PC-9 (cell line): ENCODE results near the gene RPEL1.

ENCODE experiments used
- CTCF ChIP-seq: fragments of 200-600 bp; sonication (generic); conservative IDR thresholded peaks from 2 replicates; pipeline ENCODE4 v1.6.1; 2017; ENCODE audit warnings: mixed run types, antibody characterized with exemption, mild to moderate bottlenecking, moderate library complexity
- EZH2 ChIP-seq: fragments of 200-600 bp; sonication (generic); IDR thresholded peaks from 2 replicates; pipeline ENCODE4 v1.8.0; 2017; ENCODE audit warnings: antibody characterized with exemption, low read depth

GRCh38 chr10:103291588-103291987, 45.9 kb downstream of the RPEL1 start:
- no peak for TF ChIP-seq CTCF
- no peak for TF ChIP-seq EZH2
